Heart left ventricle (tissue), 13 donors: Measurements from ENCODE around the gene TOMM6.

Source experiments
- CTCF ChIP-seq, 12 donors: fragments of 200-600 bp; sonication (generic) in 4 of 12; IDR thresholded peaks; one replicate each; pipeline versions ENCODE4 v1.5.0 to v1.8.0; 2018 to 2022; ENCODE audit warnings: antibody characterized with exemption in 12 of 12, mild to moderate bottlenecking in 5 of 12
- POLR2A ChIP-seq, 2 donors: fragments of 450-650 bp; IDR thresholded peaks; one replicate each; pipeline ENCODE4 v1.6.1; 2017; ENCODE audit warnings: antibody characterized with exemption in 2 of 2, mild to moderate bottlenecking in 2 of 2, moderate library complexity in 2 of 2
- donor health status: ischemic (EF 13 %, LVEDD 7.1; RV severe dilation, severe dysfunction).
- donor health status: DM: no; HTN: yes; CAD: no.
- donor health status: DM: no; HTN: no; CAD: no.
- donor health status: ischemic (EF 25% LVEDD 6.9; RV normal size, moderate dysfunction).
- donor health status: ischemic (EF 25% LVEDD 5.7; RV mildly dilated, moderate dysfunction).
- donor health status: ischemic (EF 35%, LVEDD 5.7; RV mildly dilated, moderate dysfunction).
- donor health status: nonischemic (EF 11% LVEDD 7.7; RV severe dilation, severe dysfunction).
- donor health status: DM: yes; HTN: yes; CAD: no.
- donor health status: PGD.
- donor health status: ischemic (EF 29% LVEDD 5.4; RV normal size, mild dysfunction).
- donor health status: nonischemic (EF 23%, LVEDD 6.1; RV moderate dilation, normal function).

DNA sequence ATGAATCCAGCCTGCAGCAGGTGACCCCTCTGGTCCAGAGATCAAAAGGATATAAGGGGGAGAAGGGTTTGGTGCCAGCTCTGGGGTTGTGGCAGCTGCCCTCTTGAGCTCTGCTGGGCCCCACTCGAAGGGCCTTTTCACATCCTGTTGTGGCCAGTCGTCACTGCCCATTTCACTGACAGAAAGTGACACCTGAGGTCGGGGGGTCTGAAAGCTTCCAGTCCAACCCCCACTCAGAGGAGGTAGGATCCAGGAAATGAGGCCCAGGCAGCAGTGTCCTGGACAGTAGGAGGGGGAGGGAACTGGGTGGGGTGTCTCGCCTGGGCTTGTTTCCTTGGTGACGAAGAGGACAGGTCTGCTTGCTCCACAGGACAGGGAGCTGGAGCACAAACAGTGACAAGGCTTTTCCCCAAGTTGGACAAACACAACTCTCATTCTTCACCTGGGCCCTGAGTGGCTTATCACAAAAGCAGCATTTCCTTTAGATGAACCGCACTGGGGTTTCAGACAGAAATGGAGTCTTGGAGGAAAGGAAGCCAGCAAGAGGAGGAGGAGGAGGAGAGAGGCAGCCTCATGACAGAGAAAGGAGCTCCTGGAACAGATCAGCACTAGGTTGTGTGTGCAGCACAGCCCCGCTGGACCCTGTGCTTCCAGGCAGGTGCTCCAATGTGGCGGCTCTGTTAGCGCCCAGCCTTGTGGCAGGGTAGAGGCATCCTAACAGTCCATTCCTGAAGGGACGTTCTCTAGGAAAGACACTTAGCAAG lies 18.8 kb upstream of the TOMM6 start:
- TF ChIP-seq CTCF (IDR thresholded peaks at IDR 0.05) = no peak
- TF ChIP-seq POLR2A (IDR thresholded peaks at IDR 0.05) = no peak
